Memory B cell (primary cell): Measurements from ENCODE around the gene TKTL1.
"Not testable (repeated sequence)": the region's sequence is repeated elsewhere in the genome, so short reads cannot be mapped to it uniquely, and the experiment has no call there.

ENCODE experiments used
- ATAC-seq: fragments of 150-1000 bp; cut with Tn5 transposase; 2 replicates; pipeline ENCODE4 v1.10.0; 2021; ENCODE audit warnings: low read depth, mild to moderate bottlenecking, moderate library complexity
- DNase-seq, 2 donors: peaks; one replicate each; pipeline ENCODE4 v3.0.0; 2022; ENCODE audit warnings: low spot score in 2 of 2
- H3K27ac Mint-ChIP-seq: one replicate; pipeline ENCODE4 v1.8.0; 2022; ENCODE audit warnings: mild to moderate bottlenecking, moderate library complexity, mixed read lengths
- H3K27me3 Mint-ChIP-seq: one replicate; pipeline ENCODE4 v1.8.0; 2022; ENCODE audit warnings: mixed read lengths
- H3K36me3 Mint-ChIP-seq: one replicate; pipeline ENCODE4 v1.8.0; 2022; ENCODE audit warnings: mild to moderate bottlenecking, mixed read lengths
- H3K4me1 Mint-ChIP-seq: one replicate; pipeline ENCODE4 v1.8.0; 2022; ENCODE audit warnings: mixed read lengths
- H3K4me3 Mint-ChIP-seq: one replicate; pipeline ENCODE4 v1.8.0; 2022; ENCODE audit warnings: mild to moderate bottlenecking, moderate library complexity, mixed read lengths
- H3K9me3 Mint-ChIP-seq: one replicate; pipeline ENCODE4 v1.8.0; 2022; ENCODE audit warnings: mixed read lengths

TKTL1 gene

GRCh38 chrX:154343063-154343462 is 47.5 kb downstream of the TKTL1 start:
- peak; percentile 18 for ATAC-seq
- not testable (repeated sequence) for H3K9me3 Mint-ChIP-seq, H3K27ac Mint-ChIP-seq, H3K4me3 Mint-ChIP-seq, H3K36me3 Mint-ChIP-seq, H3K27me3 Mint-ChIP-seq, DNase-seq, H3K4me1 Mint-ChIP-seq

GRCh38 chrX:154343620-154344019 is 48.0 kb downstream of the TKTL1 start:
- not testable (repeated sequence) for H3K4me1 Mint-ChIP-seq, H3K9me3 Mint-ChIP-seq, H3K4me3 Mint-ChIP-seq, H3K27ac Mint-ChIP-seq, DNase-seq, H3K36me3 Mint-ChIP-seq, H3K27me3 Mint-ChIP-seq
- ATAC-seq, result peak; percentile 25

GRCh38 chrX:154348114-154348531 is 52.5 kb downstream of the TKTL1 start:
- H3K27ac Mint-ChIP-seq, result peak overlapping the region; percentile 35
- H3K4me3 Mint-ChIP-seq, result no peak overlapping the region
- no peaks in the 10 kb centered on the region for H3K36me3 Mint-ChIP-seq
- no peaks in the 10 kb centered on the region for H3K27me3 Mint-ChIP-seq
- H3K4me1 Mint-ChIP-seq, result peaks cover 14% of the 10 kb centered on the region
- no peaks in the 10 kb centered on the region for H3K9me3 Mint-ChIP-seq
- DNase-seq, result no peak
- no peak for ATAC-seq

DNA sequence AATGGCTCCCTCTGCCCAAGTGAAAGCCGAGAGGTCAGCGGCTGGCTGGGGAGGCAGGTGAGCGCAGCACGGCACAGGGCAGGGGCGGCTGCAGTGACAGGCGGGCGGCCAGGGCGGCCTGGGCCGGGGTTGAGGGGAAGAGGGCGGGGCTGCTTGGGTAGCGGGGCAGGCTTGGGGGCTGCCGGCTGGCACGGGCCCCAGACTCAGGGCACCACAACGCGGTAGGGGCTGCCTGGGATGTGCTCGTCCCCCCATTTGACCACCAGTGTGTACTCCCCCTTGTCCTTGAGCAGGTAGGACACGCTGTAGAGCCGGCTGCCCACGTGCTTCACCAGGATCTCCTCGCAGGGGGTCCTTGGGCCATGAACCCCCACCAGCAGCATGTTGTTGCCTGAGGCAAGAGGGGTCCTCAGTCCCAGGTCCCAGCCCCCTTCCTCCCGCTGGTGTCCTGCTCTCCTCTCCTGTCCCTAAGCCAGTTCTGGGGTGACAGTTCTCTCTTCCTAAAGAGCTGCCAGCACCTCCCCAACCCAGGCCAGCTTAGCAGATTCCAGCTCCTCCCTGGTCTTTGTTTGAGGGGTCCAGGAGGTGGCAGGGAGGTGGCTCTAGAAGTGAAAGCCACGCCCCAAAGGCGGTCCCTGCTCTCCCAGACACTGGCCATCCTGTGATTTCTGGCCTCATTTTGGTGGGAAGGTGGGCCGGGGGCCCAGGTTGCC is 53.2 kb downstream of the TKTL1 start:
- H3K27ac Mint-ChIP-seq, result peak overlapping the region; percentile 35
- ATAC-seq (no peak), DNase-seq (no peak)
- H3K4me1 Mint-ChIP-seq, result peaks cover 14% of the 10 kb centered on the region
- H3K27me3 Mint-ChIP-seq, result no peaks in the 10 kb centered on the region
- no peaks in the 10 kb centered on the region for H3K9me3 Mint-ChIP-seq
- H3K36me3 Mint-ChIP-seq, result no peaks in the 10 kb centered on the region
- H3K4me3 Mint-ChIP-seq, result no peak overlapping the region

DNA sequence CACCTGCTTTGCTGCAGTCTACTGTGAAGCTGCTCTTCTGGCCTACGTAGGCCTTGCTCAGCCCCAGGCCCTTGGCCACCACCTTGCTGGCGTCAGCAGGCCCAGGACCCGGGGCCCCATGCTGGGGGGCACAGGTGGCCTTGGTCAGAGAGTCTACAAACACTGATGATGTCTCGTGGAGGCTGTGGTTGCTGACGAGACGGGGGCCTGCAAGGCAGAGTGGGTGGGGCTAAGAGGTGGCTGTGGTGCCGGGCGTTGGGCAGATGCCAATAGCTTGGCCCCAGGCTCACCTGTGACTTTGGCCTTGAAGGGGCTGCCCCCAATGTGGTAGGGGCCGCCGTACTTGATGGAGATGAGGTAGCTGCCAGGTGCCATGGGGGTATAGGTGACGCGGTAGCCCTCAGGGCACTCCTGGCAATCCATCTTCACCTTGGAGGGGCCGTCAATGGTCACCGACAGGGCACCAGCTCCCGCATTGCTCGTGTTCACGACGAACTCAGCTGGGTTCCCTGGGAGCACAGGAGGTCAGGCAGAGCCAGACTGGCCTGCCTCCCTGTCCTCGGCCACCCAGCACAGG is 53.9 kb downstream of the TKTL1 start:
- Mint-ChIP-seq H3K27ac (no peak overlapping the region), H3K4me1 (peaks cover 14% of the 10 kb centered on the region), H3K9me3 (no peaks in the 10 kb centered on the region)

DNA sequence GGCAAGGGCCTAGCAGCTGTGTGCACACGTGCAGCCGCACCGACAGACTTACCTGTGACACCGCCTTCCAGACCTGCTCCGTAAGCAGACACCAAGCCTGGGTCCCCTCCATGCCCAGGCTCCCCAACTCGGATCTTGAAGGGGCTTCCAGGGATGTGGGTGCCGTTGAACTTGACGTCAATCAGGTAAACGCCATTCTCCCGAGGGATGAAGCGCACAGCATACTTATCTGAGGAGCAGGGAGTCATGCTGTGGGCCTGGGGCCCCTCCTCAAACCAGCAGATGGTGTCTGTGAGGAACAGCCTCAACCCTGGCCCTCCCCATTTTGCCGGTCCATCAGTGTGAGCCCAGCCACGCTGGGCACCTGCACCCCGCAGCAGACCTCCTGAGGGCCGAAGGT is 54.4 kb downstream of the TKTL1 start:
- H3K36me3 Mint-ChIP-seq, result no peaks in the 10 kb centered on the region

More for the DNA sequence above, 53.9 kb downstream of the TKTL1 start:
- Mint-ChIP-seq H3K36me3 (no peaks in the 10 kb centered on the region), H3K4me3 (no peak overlapping the region), H3K27me3 (no peaks in the 10 kb centered on the region)
- no peak for DNase-seq
- no peak for ATAC-seq

GRCh38 chrX:154350429-154351182 is 55.0 kb downstream of the TKTL1 start:
- Mint-ChIP-seq H3K4me1 (peaks cover 14% of the 10 kb centered on the region), H3K27me3 (no peaks in the 10 kb centered on the region), H3K36me3 (no peaks in the 10 kb centered on the region), H3K9me3 (no peaks in the 10 kb centered on the region), H3K4me3 (peak overlapping the region; percentile 62), H3K27ac (no peak overlapping the region)
- ATAC-seq (no peak), DNase-seq (no peak)

More for the DNA sequence above, 54.4 kb downstream of the TKTL1 start:
- H3K27ac Mint-ChIP-seq, result no peak overlapping the region
- peaks cover 14% of the 10 kb centered on the region for H3K4me1 Mint-ChIP-seq
- ATAC-seq (no peak), DNase-seq (no peak)
- no peaks in the 10 kb centered on the region for H3K9me3 Mint-ChIP-seq
- H3K4me3 Mint-ChIP-seq, result no peak overlapping the region
- H3K27me3 Mint-ChIP-seq, result no peaks in the 10 kb centered on the region

DNA sequence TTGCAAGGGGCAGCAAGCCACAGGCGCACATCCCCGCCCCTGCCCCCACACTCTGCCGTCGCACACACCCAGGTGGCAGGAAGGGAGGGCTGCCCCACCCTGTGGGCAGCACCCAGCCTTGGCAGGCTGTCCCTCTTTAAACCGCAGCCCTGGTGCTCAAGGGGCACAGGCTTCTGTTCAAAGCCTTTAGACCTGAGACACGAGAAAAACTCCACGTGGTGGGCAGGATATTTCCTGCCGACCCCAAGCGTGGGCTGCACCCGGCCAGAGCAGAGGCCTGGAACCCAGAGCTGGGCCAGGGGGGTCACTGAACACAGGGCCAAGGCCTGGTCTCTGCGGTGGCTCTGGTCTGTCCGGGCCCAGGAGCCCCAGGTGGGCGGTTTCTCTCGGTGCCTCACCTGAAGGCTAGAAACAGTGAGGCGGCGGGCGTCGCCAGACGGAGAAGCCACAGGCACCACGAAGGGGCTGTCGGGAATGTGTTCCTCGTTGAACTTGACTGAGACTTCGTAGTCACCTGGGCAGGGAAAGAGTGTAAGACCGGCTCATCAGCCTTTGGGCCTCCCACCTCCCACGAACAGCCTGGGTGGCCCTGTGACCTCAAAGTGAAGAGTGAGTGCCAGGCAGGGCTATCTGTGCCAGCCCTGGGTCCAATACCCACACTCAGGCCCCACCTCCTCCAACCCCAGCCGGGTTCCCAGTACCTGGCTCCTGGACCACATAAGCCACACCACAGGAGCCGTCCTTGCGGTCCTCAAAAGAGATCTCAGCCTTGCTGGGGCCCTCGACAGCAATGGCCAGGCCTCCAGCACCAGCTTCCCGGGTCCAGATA is 55.8 kb downstream of the TKTL1 start:
- ATAC-seq (peak; percentile 67), DNase-seq (no peak)
- Mint-ChIP-seq H3K27me3 (no peaks in the 10 kb centered on the region), H3K27ac (peak overlapping the region; percentile 77), H3K9me3 (no peaks in the 10 kb centered on the region), H3K4me1 (peaks cover 14% of the 10 kb centered on the region), H3K4me3 (peak overlapping the region; percentile 62), H3K36me3 (peaks cover 2% of the 10 kb centered on the region)

- no peak for DNase-seq
- H3K36me3 Mint-ChIP-seq, result peaks cover 3% of the 10 kb centered on the region
- no peak for ATAC-seq
- H3K4me3 Mint-ChIP-seq, result no peak overlapping the region
- no peaks in the 10 kb centered on the region for H3K27me3 Mint-ChIP-seq
- peaks cover 13% of the 10 kb centered on the region for H3K4me1 Mint-ChIP-seq
- peak overlapping the region; percentile 77 for H3K27ac Mint-ChIP-seq
- H3K9me3 Mint-ChIP-seq, result no peaks in the 10 kb centered on the region
Measured at GRCh38 chrX:154352012-154352401, 56.4 kb downstream of the TKTL1 start.

- no peak for DNase-seq
- Mint-ChIP-seq H3K4me3 (no peak overlapping the region), H3K27me3 (no peaks in the 10 kb centered on the region), H3K4me1 (peaks cover 9% of the 10 kb centered on the region), H3K9me3 (no peaks in the 10 kb centered on the region), H3K27ac (peak overlapping the region; percentile 77), H3K36me3 (peaks cover 4% of the 10 kb centered on the region)
- no peak for ATAC-seq
Measured at GRCh38 chrX:154352466-154352865, 56.9 kb downstream of the TKTL1 start.

GRCh38 chrX:154353172-154353843 is 57.7 kb downstream of the TKTL1 start:
- Mint-ChIP-seq H3K4me3 (no peak overlapping the region), H3K36me3 (peaks cover 4% of the 10 kb centered on the region), H3K27ac (no peak overlapping the region), H3K27me3 (no peaks in the 10 kb centered on the region), H3K9me3 (no peaks in the 10 kb centered on the region), H3K4me1 (peaks cover 5% of the 10 kb centered on the region)
- DNase-seq, result no peak
- ATAC-seq, result no peak

DNA sequence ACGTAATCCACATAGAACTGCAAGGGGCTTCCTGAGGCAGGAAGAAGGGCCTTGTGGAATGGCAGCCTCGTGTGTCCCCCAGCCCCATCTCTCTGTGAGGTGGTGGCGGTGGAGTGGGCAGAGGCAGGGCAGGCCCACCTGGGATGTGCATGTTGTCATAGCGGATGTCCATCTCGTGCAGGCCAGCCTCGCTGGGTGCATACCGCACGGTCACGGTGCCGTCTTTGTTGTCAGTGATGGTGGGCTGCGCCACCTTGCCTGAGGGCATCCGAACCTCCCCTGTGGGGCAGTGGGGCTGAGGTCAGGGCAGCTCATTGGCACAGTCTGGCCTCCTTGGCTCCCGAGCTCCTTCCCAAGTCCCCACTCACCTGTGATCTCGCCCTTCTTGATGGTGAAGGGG is 58.4 kb downstream of the TKTL1 start:
- peaks cover 9% of the 10 kb centered on the region for H3K36me3 Mint-ChIP-seq
- H3K27me3 Mint-ChIP-seq, result no peaks in the 10 kb centered on the region
- ATAC-seq (no peak), DNase-seq (no peak)
- no peak overlapping the region for H3K4me3 Mint-ChIP-seq
- no peak overlapping the region for H3K27ac Mint-ChIP-seq
- no peaks in the 10 kb centered on the region for H3K9me3 Mint-ChIP-seq
- peaks cover 5% of the 10 kb centered on the region for H3K4me1 Mint-ChIP-seq

DNA sequence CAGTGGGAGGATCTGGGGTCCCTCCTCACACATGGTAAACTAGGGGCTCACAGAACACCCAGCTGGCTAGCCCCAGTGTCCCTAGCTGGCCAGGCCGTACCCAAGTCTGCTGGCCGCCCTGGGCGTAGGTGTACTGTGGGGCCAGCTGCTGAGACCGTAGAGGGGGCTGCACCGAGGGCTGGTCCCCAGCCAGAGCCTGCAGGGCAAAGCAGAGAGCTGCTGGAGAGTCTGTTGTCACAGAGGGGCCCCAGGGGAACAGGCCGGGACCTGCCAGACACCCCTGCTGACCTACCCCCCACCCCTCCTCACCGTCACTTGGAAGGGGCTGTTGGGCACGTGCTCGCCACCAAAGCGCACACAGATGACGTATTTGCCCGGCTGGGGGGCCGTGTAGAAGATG is 58.9 kb downstream of the TKTL1 start:
- Mint-ChIP-seq H3K27me3 (no peaks in the 10 kb centered on the region), H3K4me1 (peaks cover 5% of the 10 kb centered on the region), H3K36me3 (peaks cover 9% of the 10 kb centered on the region), H3K9me3 (no peaks in the 10 kb centered on the region), H3K27ac (no peak overlapping the region), H3K4me3 (no peak overlapping the region)
- DNase-seq (no peak), ATAC-seq (no peak)
